CD4-positive, alpha-beta T cell treated with Interleukin-12 subunit alpha and Interleukin-12 subunit beta, for 1 hour (primary cell): Measurements from ENCODE around the gene RFX6.
"Not testable (repeated sequence)": the region's sequence is repeated elsewhere in the genome, so short reads cannot be mapped to it uniquely, and the experiment has no call there.

Source experiments
- DNase-seq: peaks from one replicate; pipeline ENCODE4 v3.0.0-alpha.2; 2020

The RFX6 gene, protein sequence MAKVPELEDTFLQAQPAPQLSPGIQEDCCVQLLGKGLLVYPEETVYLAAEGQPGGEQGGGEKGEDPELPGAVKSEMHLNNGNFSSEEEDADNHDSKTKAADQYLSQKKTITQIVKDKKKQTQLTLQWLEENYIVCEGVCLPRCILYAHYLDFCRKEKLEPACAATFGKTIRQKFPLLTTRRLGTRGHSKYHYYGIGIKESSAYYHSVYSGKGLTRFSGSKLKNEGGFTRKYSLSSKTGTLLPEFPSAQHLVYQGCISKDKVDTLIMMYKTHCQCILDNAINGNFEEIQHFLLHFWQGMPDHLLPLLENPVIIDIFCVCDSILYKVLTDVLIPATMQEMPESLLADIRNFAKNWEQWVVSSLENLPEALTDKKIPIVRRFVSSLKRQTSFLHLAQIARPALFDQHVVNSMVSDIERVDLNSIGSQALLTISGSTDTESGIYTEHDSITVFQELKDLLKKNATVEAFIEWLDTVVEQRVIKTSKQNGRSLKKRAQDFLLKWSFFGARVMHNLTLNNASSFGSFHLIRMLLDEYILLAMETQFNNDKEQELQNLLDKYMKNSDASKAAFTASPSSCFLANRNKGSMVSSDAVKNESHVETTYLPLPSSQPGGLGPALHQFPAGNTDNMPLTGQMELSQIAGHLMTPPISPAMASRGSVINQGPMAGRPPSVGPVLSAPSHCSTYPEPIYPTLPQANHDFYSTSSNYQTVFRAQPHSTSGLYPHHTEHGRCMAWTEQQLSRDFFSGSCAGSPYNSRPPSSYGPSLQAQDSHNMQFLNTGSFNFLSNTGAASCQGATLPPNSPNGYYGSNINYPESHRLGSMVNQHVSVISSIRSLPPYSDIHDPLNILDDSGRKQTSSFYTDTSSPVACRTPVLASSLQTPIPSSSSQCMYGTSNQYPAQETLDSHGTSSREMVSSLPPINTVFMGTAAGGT

DNA sequence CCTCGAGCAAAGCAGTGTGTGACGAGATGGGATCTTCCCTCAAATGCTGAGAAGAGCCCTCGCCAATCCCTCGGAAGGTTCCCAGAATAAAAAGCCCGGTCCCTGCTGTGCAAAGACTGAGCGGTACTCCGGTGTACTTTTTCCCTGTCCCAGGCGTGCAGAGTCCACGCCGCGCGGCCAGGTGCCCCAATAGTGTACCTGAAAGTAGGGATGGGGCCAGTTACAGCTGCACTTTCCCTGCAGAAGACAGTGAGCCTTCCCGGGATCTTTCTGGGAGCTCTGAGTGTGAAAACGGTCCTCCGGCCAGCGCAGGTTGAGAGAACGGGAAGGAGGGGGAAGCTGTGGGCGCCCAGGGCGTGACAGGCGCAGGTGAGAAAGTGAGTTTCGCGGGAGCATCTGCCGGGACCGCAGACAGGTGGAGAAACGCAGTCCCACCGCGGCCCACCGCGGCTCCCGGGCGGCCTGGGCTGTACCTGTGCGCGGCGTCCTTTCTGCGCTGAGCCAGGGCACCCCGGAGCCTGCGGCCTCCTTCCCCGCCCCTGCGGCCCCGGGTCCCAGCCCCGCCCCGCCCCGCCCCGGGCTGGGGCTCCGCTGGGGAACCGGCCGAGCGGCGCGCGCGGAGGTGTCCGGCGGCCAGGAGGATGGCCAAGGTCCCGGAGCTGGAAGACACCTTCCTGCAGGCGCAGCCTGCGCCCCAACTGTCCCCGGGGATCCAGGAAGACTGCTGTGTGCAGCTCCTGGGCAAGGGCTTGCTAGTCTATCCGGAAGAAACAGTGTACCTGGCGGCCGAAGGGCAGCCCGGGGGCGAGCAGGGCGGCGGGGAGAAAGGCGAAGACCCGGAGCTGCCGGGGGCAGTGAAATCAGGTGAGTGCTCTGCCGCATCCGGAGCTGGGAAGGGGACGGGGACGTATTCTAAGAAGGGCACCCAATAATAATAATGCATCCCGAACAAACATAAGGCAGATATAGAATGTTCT is at the start of gene RFX6:
TSS of gene RFX6 (plus strand) at position 608 of the 977 bp plus-strand sequence. CDS start at position 642, 34 bp downstream.
- DNase-seq = no peak

DNA sequence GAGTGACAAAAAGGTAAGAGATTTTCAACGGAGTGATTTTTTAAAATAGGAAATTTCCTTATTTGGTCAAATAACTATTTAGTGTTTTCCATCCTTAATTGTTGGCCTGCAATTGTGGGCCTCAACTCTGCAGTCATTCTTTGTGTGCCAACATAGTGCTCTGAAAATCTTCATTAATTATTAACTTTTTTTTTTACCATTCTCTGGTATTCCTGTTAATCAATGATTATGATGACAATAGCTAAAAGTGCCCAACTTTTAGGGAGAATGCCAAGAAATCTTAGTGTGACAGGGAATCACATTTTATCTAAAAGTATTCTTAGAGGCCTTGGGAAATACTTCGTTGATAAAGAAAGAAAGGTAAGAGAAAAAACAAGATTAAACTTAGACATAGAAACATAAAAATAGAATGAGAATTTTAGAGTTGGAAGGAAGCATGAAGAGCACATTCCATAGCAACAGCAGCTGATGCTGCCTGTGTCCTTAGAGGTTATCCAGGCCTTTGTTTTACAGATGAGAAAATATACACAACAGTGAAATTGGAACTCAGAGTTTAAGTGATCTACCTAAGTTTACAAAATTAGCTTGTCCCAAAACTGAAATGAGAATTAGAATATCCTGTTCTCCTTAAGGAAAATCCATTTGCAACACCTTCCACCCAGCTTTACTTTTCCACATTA is 49.3 kb upstream of the RFX6 start:
- DNase-seq = no peak

- no peak for DNase-seq
Observed at GRCh38 chr6:116828983-116829382, 48.1 kb upstream of the RFX6 start, which contains the start of gene GPRC6A. Gene GPRC6A (minus strand): TSS chr6:116829083. CDS start chr6:116829013, 70 bp downstream.

- DNase-seq = not testable (repeated sequence)
Observed at GRCh38 chr6:116834526-116834925, 42.5 kb upstream of the RFX6 start.

- no peak for DNase-seq
Observed at GRCh38 chr6:116836606-116837342, 40.3 kb upstream of the RFX6 start.

DNA sequence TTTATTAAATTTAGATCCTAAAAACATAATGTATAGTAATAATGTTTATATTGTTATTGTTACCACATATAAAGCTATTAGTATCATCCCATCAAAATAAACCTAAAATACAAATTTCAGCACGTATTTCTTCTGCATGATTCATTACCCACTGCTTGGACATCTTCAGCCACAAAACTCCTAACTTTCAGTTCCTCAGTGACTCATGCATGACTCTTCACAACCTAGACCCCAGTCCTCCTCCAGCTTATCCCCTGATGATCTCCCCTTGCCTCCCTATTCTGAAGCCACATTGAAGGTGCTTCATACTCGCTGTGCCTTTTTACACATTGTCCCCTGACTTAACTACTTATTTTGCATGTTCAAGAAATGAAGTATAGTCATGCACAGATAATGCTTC is 37.0 kb upstream of the RFX6 start:
- no peak for DNase-seq

GRCh38 chr6:116842459-116842858 is 34.6 kb upstream of the RFX6 start:
- no peak for DNase-seq

DNA sequence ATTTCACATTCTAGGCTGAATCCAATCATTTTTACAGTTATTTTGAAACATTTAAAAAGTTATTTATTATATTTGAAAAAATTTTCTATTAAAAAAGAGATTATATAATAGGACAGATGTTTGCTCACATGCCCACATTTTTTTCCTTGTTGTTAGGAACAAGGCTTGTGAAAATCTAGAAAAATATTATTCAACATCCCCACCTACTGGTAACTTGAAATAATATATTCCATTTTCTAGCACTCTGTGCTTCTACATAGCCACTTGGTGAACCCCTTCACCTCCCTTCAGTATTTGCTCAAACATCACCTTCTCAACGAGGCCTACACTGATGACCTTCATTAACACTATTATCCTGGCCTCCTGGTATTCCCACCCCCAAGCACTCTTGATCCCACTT is 29.8 kb upstream of the RFX6 start:
- peak; percentile 3 for DNase-seq

GRCh38 chr6:116858060-116858459 is 19.0 kb upstream of the RFX6 start:
- DNase-seq = no peak

DNA sequence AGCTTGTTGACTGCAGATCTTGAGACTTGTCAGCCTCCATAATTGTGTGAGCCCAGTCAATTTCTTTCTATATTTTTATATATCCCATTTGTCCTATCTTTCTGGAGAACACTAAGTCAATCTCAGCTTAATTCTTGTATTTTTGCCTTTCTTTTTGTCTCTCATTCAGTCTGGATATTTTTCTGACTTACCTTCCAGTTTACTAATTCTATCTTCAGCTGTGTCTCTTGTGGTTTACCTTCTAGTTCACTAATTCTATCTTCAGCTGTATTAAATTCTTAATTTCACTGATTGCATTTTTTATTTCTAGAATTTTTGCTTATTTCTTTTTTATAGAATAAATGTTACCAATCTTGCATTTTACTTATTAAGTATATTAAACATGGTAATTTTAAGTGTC is 17.8 kb upstream of the RFX6 start:
- DNase-seq = no peak

GRCh38 chr6:116866281-116866871 is 10.7 kb upstream of the RFX6 start:
- DNase-seq = no peak

DNA sequence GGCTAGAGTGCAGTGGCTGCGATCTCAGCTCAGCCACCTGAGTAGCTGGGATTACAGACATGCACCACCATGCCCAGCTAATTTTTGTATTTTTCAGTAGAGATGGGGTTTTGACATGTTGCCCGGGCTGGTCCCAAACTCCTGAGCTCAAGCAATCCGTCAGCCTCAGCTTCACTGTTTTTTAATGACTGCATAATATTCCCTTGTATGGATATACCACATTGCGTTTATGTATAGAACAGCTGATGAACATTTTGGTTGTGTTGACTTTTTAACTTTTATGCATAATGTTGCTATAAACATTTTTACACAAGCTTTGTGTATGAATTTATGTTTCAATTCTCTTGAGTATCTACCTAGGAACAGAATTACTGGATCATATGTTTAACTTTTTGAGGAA is 4.3 kb upstream of the RFX6 start:
- no peak for DNase-seq

GRCh38 chr6:116876107-116876506 is 935 bp upstream of the RFX6 start:
- DNase-seq = no peak

GRCh38 chr6:116877743-116878142 is 701 bp downstream of the RFX6 start:
- no peak for DNase-seq

DNA sequence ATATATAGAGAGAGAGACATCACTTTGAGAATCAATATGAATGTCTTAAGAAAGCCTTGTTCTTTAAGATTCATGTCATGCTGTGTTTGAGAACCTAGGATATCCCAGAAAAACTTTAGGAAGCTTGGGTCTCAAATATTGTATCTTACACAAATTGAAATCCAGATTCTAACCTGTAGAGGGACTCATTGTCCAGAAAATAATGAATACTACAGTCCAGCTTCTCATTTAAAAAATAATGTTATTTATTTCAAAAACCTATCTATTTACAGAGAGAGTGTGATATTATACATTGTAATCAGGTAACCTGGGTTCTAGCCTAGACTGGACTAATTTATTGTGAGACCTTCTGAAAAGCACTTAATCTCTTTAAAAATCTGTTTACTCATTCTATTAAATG is 4.2 kb downstream of the RFX6 start:
- no peak for DNase-seq

DNA sequence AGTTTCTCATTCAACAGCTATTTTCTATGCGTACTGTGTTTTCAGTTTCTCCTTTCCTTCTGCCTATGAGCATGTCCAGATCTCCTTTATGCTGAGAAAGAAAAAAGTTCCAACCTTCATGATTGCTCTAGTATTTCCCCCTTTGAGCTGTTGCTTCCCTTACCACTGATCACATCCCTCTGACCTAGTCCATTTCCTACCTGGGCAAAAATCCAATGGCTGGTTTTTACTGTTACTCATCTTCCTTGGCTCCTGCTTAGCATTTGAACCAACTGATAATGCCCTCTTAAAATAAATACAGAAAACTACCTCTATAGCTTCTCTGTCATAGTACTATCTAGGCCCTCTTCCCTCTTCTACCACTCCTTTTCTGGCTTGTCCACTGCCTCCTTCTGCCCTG is 6.0 kb downstream of the RFX6 start:
- DNase-seq = no peak

- no peak for DNase-seq
Observed at GRCh38 chr6:116884530-116884929, 7.5 kb downstream of the RFX6 start.

GRCh38 chr6:116887168-116887567 is 10.1 kb downstream of the RFX6 start:
- DNase-seq = no peak

GRCh38 chr6:116887894-116888293 is 10.9 kb downstream of the RFX6 start:
- no peak for DNase-seq

GRCh38 chr6:116888732-116889360 is 11.8 kb downstream of the RFX6 start:
- DNase-seq = no peak
